Mucosa of rectum (tissue), 2 donors: Measurements from ENCODE around the gene BCLAF1.

Source experiments
- H3K27ac ChIP-seq, 2 donors: one replicate each; pipeline ENCODE4 v1.7.0; 2013; ENCODE audit warnings: inconsistent platforms in 2 of 2, low read depth in 2 of 2, low read length in 2 of 2
- H3K27me3 ChIP-seq, 2 donors: one replicate each; pipeline ENCODE4 v1.7.0; 2013; ENCODE audit warnings: low read length in 2 of 2; ENCODE audit not compliant: control insufficient read depth in 2 of 2, insufficient read depth in 2 of 2
- H3K36me3 ChIP-seq, 2 donors: one replicate each; pipeline ENCODE4 v1.7.0; 2013; ENCODE audit warnings: low read length in 2 of 2; ENCODE audit not compliant: control insufficient read depth in 2 of 2, insufficient read depth in 2 of 2
- H3K4me1 ChIP-seq, 2 donors: one replicate each; pipeline ENCODE4 v1.7.0; 2013; ENCODE audit warnings: low read length in 2 of 2, mild to moderate bottlenecking in 1 of 2; ENCODE audit not compliant: control insufficient read depth in 2 of 2, insufficient read depth in 2 of 2
- H3K4me3 ChIP-seq, 2 donors: one replicate each; pipeline ENCODE4 v1.7.0; 2013; ENCODE audit warnings: low read length in 2 of 2
- H3K9ac ChIP-seq, 2 donors: one replicate each; pipeline ENCODE4 v1.7.0; 2013; ENCODE audit warnings: low read length in 2 of 2, low read depth in 1 of 2, mild to moderate bottlenecking in 1 of 2
- H3K9me3 ChIP-seq, 2 donors: one replicate each; pipeline ENCODE4 v1.7.0; 2013; ENCODE audit warnings: low read length in 2 of 2; ENCODE audit not compliant: control insufficient read depth in 2 of 2
- donor health status: healthy.
- donor health status: Normal muscosa, but diverticular disease.

The BCLAF1 gene

DNA sequence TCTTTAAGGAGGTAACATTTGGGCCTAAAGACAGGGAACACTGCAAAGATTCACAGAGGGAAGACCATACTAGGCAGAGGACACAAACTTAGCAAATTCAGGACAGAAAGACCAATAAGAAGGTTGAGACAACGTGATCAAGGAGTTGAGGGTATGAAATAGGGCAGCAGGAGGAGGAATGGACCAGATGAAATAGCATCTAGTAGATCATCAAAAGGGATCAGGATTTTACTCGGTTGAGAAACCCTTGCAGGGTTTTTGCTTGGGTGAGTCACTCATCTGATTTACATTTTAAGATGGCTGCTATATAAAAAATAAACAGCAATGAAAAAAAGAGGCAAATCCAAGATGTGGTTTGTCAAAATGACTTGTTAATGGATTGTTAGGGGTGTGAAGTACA lies 4.7 kb downstream of the BCLAF1 start:
- no peaks in the 10 kb centered on the region for H3K27me3 ChIP-seq
- no peak overlapping the region for H3K9ac ChIP-seq
- no peaks in the 10 kb centered on the region for H3K9me3 ChIP-seq
- H3K4me3 ChIP-seq = peak overlapping the region in 1 of 2 donors; percentile 32
- peaks cover 6% of the 10 kb centered on the region in 2 donors for H3K36me3 ChIP-seq
- H3K27ac ChIP-seq = peak overlapping the region in 1 of 2 donors; percentile 6
- H3K4me1 ChIP-seq = peaks cover 31 to 32% of the 10 kb centered on the region in 2 donors

DNA sequence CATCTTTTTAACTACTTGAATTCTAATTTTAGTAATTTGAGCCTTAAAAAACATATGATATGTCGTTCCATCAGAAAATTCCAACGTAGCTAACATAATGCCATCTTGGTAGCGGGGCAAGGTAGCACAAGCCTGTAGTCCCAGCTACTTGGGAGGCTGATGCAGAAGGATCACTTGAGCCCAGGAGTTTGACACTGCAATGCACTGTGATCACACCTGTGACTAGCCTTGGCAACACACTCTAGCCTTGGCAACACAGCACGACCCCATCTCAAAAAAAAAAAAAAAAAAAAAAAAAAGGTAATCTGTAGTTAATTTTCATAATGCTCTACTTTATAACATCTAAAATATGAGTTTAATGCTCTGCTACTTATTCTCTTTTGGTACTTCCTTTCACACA lies 6.7 kb downstream of the BCLAF1 start:
- Histone ChIP-seq H3K36me3 (peaks cover 9 to 17% of the 10 kb centered on the region in 2 donors), H3K27ac (no peak overlapping the region), H3K4me1 (peaks cover 26 to 27% of the 10 kb centered on the region in 2 donors), H3K4me3 (no peak overlapping the region), H3K9ac (no peak overlapping the region), H3K27me3 (no peaks in the 10 kb centered on the region), H3K9me3 (no peaks in the 10 kb centered on the region)

DNA sequence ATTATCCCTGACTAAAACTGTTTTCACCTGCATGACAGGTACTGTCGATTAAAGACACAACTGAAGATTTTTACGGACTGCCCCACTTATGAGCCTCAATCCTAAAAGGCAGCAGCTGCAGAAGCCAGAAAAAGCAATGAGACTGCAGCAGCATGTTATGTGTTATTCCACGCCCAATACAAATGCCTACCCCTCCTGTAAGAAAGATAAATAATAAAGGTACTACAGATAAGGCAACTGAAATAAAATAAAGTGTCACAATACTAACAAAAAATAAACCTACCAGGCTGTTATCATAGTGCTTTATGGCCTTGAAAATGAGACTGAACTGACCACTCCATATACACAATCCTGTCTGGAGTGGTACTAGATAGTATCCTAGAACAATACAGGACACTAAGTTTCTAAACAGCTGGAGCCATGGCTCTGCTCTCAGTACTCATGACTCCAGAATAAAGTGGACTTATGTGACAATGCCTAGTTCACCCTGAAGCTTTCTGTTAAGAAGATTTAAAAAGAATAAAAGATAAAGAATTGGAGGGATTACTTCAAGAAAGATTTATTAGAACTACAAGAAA lies 9.5 kb downstream of the BCLAF1 start:
- Histone ChIP-seq H3K4me3 (no peak overlapping the region), H3K27me3 (no peaks in the 10 kb centered on the region), H3K9me3 (no peaks in the 10 kb centered on the region), H3K27ac (no peak overlapping the region), H3K9ac (no peak overlapping the region), H3K36me3 (peaks cover 21 to 33% of the 10 kb centered on the region in 2 donors), H3K4me1 (peaks cover 17 to 21% of the 10 kb centered on the region in 2 donors)

DNA sequence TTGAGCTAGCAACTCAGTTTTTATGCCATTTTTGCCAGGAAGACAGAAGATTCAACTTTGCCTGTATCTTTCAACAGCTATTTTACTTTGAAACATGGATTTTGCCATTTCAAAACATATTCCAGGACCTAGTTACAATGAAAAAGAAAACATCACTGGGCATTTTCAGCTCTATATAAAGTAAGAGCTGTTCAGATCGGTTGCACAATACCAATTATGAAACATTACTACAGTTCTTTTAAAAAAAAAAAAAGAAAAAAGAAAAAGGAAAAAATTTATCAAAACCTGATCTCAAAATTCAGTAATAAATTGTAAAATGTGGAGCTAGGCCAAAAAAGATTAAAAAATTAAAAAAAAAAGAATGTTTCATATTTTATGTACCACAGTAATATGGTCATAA lies 15.6 kb downstream of the BCLAF1 start:
- Histone ChIP-seq H3K4me3 (no peak overlapping the region), H3K36me3 (peaks cover 59 to 71% of the 10 kb centered on the region in 2 donors), H3K4me1 (no peaks in the 10 kb centered on the region), H3K9me3 (no peaks in the 10 kb centered on the region), H3K27me3 (no peaks in the 10 kb centered on the region), H3K27ac (no peak overlapping the region), H3K9ac (no peak overlapping the region)

DNA sequence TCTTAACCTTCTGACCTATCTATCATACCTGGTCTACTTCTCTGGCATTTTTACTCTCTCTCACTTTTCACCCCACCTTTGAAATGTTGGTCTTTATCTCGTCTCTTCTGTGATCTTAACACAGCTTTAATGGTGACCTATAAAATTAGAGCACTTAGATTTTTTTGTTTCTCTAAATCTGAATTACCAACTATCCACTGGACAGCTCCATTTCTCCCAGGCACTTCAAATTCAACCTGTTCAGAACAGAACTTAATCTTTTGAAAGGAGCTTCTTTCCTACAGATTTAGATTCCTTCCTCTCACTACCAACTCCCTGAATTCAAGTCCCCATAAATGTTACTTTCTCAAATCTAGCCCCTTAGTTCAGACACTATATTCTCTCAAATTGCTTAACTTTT lies 24.5 kb downstream of the BCLAF1 start:
- peaks cover 81 to 90% of the 10 kb centered on the region in 2 donors for H3K36me3 ChIP-seq
- H3K27ac ChIP-seq = no peak overlapping the region
- no peaks in the 10 kb centered on the region for H3K9me3 ChIP-seq
- no peak overlapping the region for H3K9ac ChIP-seq
- no peaks in the 10 kb centered on the region for H3K27me3 ChIP-seq
- H3K4me3 ChIP-seq = no peak overlapping the region
- H3K4me1 ChIP-seq = no peaks in the 10 kb centered on the region

DNA sequence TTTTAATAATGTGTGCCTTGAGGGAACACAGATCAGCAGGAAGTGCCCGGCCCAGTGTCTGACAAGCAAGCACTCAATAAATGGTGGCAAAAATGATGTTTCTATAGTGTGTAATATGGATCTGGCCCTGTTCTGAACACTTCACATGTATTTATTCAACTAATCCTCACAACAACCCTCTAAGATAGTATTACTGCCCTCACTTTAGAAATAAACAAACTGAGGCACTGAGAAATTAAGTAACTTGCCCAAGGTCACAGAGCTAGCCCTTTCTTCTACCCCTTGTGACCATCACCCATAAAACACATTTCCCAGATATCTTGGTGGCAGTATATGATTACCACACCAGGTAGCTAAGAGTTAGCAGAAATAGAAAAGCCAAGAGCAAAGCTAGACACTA lies 26.7 kb downstream of the BCLAF1 start:
- Histone ChIP-seq H3K9me3 (no peaks in the 10 kb centered on the region), H3K4me1 (no peaks in the 10 kb centered on the region), H3K4me3 (no peak overlapping the region), H3K27ac (no peak overlapping the region), H3K27me3 (no peaks in the 10 kb centered on the region), H3K36me3 (peaks cover 78 to 87% of the 10 kb centered on the region in 2 donors), H3K9ac (no peak overlapping the region)

DNA sequence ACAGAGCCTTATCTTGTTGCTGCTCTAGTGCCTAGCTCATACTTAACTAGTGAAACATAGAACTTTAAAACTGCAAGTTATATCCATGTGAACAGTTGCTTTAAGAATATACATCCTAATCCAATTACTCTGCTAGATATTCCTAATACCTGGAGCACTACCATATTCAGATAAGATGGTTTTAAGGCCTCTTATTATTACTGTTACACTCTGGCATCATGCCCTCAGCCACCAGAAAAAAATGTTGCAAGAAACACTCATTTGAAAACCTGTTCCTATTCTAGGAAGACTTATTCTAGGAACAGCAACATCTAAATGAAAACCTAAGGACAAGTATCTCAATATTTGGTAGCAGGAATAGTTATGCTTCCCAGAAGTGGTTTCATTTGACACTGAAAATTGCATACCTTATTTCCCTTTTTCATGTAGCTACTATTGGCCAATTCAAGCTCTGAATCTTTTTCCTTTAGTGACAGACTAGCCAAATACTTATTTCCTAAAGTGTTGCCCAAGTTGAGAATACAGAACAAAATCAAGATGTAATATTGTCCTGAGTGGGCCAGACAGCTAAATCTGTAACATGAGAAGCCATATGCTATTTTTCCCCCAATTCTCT lies 34.7 kb downstream of the BCLAF1 start:
- peaks cover 9% of the 10 kb centered on the region in 2 donors for H3K4me1 ChIP-seq
- no peak overlapping the region for H3K27ac ChIP-seq

DNA sequence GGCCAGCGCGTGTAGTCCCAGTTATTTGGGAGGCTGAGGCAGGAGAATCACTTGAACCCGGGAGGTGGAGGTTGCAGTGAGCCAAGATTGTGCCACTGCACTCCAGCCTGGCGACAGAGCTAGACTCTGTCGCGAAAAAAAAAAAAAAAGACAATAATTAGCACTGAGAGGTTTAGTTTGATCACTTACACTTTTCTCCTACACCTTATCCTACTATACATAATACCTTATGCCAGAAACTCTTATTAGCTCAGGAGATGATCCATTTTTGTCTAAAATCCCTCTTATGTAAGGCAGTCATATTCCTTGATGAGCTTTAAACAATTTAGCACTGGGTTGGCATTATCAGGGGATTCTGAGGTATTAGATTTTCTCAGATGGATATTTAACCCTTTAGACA lies 35.9 kb downstream of the BCLAF1 start:
- Histone ChIP-seq H3K27ac (no peak overlapping the region), H3K4me3 (no peak overlapping the region), H3K27me3 (no peaks in the 10 kb centered on the region), H3K36me3 (peaks cover 14 to 18% of the 10 kb centered on the region in 2 donors), H3K9ac (no peak overlapping the region), H3K9me3 (no peaks in the 10 kb centered on the region), H3K4me1 (peaks cover 9 to 14% of the 10 kb centered on the region in 2 donors)

More for the DNA sequence above, 34.7 kb downstream of the BCLAF1 start:
- peaks cover 21 to 24% of the 10 kb centered on the region in 2 donors for H3K36me3 ChIP-seq
- no peak overlapping the region for H3K4me3 ChIP-seq
- H3K9me3 ChIP-seq = no peaks in the 10 kb centered on the region
- H3K27me3 ChIP-seq = no peaks in the 10 kb centered on the region
- H3K9ac ChIP-seq = no peak overlapping the region

DNA sequence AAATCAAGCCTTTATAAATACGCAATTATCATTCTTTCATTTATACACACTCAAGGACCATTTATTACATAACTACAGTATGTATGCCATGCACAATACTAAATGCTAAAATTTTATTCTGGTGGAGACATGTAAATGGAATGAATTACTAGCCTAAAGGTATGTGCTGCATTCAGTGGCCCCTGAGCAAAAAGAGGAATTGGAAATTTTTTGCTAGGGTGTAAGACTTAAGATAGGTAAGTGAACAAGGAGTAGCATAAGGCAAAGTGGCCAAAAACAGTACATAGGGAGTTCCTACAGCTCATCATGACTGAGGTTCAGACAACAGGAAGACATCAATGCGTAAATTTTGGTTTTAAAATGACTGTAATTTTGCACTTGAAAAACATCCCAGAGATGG lies 37.2 kb downstream of the BCLAF1 start:
- Histone ChIP-seq H3K27ac (no peak overlapping the region), H3K4me1 (peaks cover 9 to 14% of the 10 kb centered on the region in 2 donors), H3K9me3 (no peaks in the 10 kb centered on the region), H3K36me3 (peaks cover 4 to 7% of the 10 kb centered on the region in 2 donors), H3K27me3 (no peaks in the 10 kb centered on the region), H3K9ac (no peak overlapping the region), H3K4me3 (no peak overlapping the region)

DNA sequence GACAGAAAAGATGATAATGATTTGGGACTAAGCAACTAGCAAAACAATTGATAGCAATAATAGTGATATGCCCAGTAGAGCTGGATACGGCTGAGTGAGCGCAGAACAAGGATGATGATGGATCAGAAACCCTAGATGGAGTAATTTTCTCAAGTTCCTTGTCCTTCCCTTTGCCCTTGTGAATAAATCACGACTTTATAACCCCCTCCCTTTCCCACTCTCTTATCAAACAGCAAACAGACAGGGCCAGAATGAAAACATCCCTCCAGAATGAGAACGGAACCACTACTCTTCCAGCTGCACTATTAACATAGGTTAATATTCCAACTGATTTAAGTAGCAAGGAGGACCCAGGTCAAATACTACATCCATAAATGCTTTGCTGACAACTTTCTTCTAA lies 38.3 kb downstream of the BCLAF1 start:
- Histone ChIP-seq H3K4me3 (peak overlapping the region in 1 of 2 donors; percentile 87), H3K27me3 (no peaks in the 10 kb centered on the region), H3K27ac (no peak overlapping the region), H3K9me3 (no peaks in the 10 kb centered on the region), H3K9ac (no peak overlapping the region), H3K4me1 (peaks cover 9 to 14% of the 10 kb centered on the region in 2 donors), H3K36me3 (no peaks in the 10 kb centered on the region)
